Uterus (tissue), 4 donors: ENCODE measurements around the gene FOXN1. TPM values are rescaled to one million over a fixed set of nuclear protein-coding genes. Genes with fewer than 3 reads are reported as not detected.

Source experiments
- DNase-seq, 2 donors: peaks; one replicate each; pipeline ENCODE4 v3.0.0-alpha.2; 2019 to 2020
- H3K27ac ChIP-seq, 2 donors: fragments of 200-600 bp; sonication (generic); 1 replicate in 1 of 2; 2 replicates in 1 of 2; pipeline ENCODE4 v1.5.1; 2016 to 2018
- H3K27me3 ChIP-seq, 2 donors: fragments of 200-600 bp; sonication (generic); one replicate each; pipeline ENCODE4 v1.5.1; 2018 to 2019; ENCODE audit warnings: control low read depth in 1 of 2
- H3K36me3 ChIP-seq, 2 donors: fragments of 200-600 bp; sonication (generic); one replicate each; pipeline ENCODE4 v1.5.1; 2019; ENCODE audit warnings: control low read depth in 1 of 2
- H3K4me1 ChIP-seq, 2 donors: fragments of 200-600 bp; sonication (generic); one replicate each; pipeline ENCODE4 v1.5.1; 2018 to 2019; ENCODE audit warnings: control low read depth in 1 of 2
- H3K4me3 ChIP-seq, 2 donors: fragments of 200-600 bp; sonication (generic); 1 replicate in 1 of 2; 2 replicates in 1 of 2; pipeline ENCODE4 v1.5.1; 2018 to 2019; ENCODE audit warnings: mild to moderate bottlenecking in 1 of 2
- H3K9me3 ChIP-seq, 2 donors: fragments of 200-600 bp; sonication (generic); one replicate each; pipeline ENCODE4 v1.5.1; 2019; ENCODE audit warnings: control low read depth in 1 of 2
- CTCF ChIP-seq, 4 experiments: fragments of 200-600 bp in 2 of 4; fragments of 450-650 bp in 2 of 4; sonication (generic) in 2 of 4; IDR thresholded peaks; one replicate each; pipeline ENCODE4 v1.5.1; 2016 to 2019; ENCODE audit warnings: antibody characterized with exemption in 4 of 4, mild to moderate bottlenecking in 2 of 4, moderate library complexity in 1 of 4
- POLR2A ChIP-seq, 2 donors: fragments of 450-650 bp; IDR thresholded peaks; one replicate each; pipeline ENCODE4 v1.6.1; 2016; ENCODE audit warnings: antibody characterized with exemption in 2 of 2, mild to moderate bottlenecking in 1 of 2, moderate library complexity in 1 of 2
- intact Hi-C: fragments of 100-400 bp; cut with DNase I; formaldehyde crosslinking; loops from one replicate; pipeline ENCODE4 v1.15.1; 2023; ENCODE audit warnings: low total_unique reads
- total RNA-seq, 4 donors: library from RNA; depleted of rRNA in 3 of 4; stranded (reverse); fragments of >200 nt in 3 of 4; gene quantifications; one replicate each; pipeline versions ENCODE4 v1.1.0 to v1.2.4, GENCODE V29; 2014 to 2023
- donor health status: DM: yes; HTN: yes; CAD: no.

The FOXN1 gene
- total RNA-seq, 4 donors from 2014 or later, result not detected

- H3K27me3 ChIP-seq, result no peaks in the 10 kb centered on the region
- no peaks in the 10 kb centered on the region for H3K4me1 ChIP-seq
- no peak overlapping the region for H3K4me3 ChIP-seq
- no peaks in the 10 kb centered on the region for H3K36me3 ChIP-seq
- no peak for DNase-seq
- H3K27ac ChIP-seq, result no peak overlapping the region
- no peaks in the 10 kb centered on the region for H3K9me3 ChIP-seq
- TF ChIP-seq POLR2A (IDR thresholded peaks at IDR 0.05), result no peak
- TF ChIP-seq CTCF (IDR thresholded peaks at IDR 0.05), result no peak
- intact Hi-C loops, result no loop called here
Observed at GRCh38 chr17:28497931-28498330, 8.2 kb upstream of the FOXN1 start.

GRCh38 chr17:28498652-28499363, 7.3 kb upstream of the FOXN1 start:
- H3K36me3 ChIP-seq, result no peaks in the 10 kb centered on the region
- TF ChIP-seq POLR2A (IDR thresholded peaks at IDR 0.05) (no peak), CTCF (IDR thresholded peaks at IDR 0.05) (no peak)
- H3K4me1 ChIP-seq, result no peaks in the 10 kb centered on the region
- no peak overlapping the region for H3K27ac ChIP-seq
- H3K27me3 ChIP-seq, result no peaks in the 10 kb centered on the region
- H3K4me3 ChIP-seq, result no peak overlapping the region
- H3K9me3 ChIP-seq, result no peaks in the 10 kb centered on the region
- no peak for DNase-seq
- intact Hi-C loops, result no loop called here

GRCh38 chr17:28499364-28499664, 6.8 kb upstream of the FOXN1 start:
- Histone ChIP-seq H3K27ac (no peak overlapping the region), H3K9me3 (no peaks in the 10 kb centered on the region), H3K27me3 (no peaks in the 10 kb centered on the region), H3K36me3 (no peaks in the 10 kb centered on the region), H3K4me3 (no peak overlapping the region), H3K4me1 (no peaks in the 10 kb centered on the region)
- intact Hi-C loops, result no loop called here
- TF ChIP-seq POLR2A (IDR thresholded peaks at IDR 0.05) (no peak), CTCF (IDR thresholded peaks at IDR 0.05) (no peak)
- DNase-seq, result no peak

GRCh38 chr17:28499684-28500357, 6.3 kb upstream of the FOXN1 start:
- Histone ChIP-seq H3K9me3 (no peaks in the 10 kb centered on the region), H3K36me3 (no peaks in the 10 kb centered on the region), H3K27me3 (no peaks in the 10 kb centered on the region), H3K4me3 (no peak overlapping the region), H3K4me1 (no peaks in the 10 kb centered on the region), H3K27ac (no peak overlapping the region)
- intact Hi-C loops, result no loop called here
- DNase-seq, result no peak
- TF ChIP-seq CTCF (IDR thresholded peaks at IDR 0.05) (no peak), POLR2A (IDR thresholded peaks at IDR 0.05) (no peak)

- H3K27ac ChIP-seq, result no peak overlapping the region
- H3K9me3 ChIP-seq, result no peaks in the 10 kb centered on the region
- TF ChIP-seq POLR2A (IDR thresholded peaks at IDR 0.05), result no peak
- TF ChIP-seq CTCF (IDR thresholded peaks at IDR 0.05), result no peak
- intact Hi-C loops, result no loop called here
- H3K36me3 ChIP-seq, result no peaks in the 10 kb centered on the region
- no peaks in the 10 kb centered on the region for H3K4me1 ChIP-seq
- H3K4me3 ChIP-seq, result no peak overlapping the region
- H3K27me3 ChIP-seq, result no peaks in the 10 kb centered on the region
- no peak for DNase-seq
Observed at GRCh38 chr17:28500712-28501379, 5.3 kb upstream of the FOXN1 start.
